Mucosa of gallbladder (tissue), 1 donor: ENCODE results near the gene CFAP157. TPM values are rescaled to one million over a fixed set of nuclear protein-coding genes. Genes with fewer than 3 reads are reported as not detected.

Source experiments
- DNase-seq: peaks from one replicate; pipeline ENCODE4 v3.0.0-alpha.2; 2020; ENCODE audit warnings: low spot score
- total RNA-seq: library from RNA; stranded (reverse); gene quantifications from one replicate; pipeline ENCODE4 v1.2.1, GENCODE V29; 2021
- donor health status: DM: no; HTN: no; CAD: no.

CFAP157 gene
- total RNA-seq, 1 donor from 2014 or later, result 1.4 TPM

DNA sequence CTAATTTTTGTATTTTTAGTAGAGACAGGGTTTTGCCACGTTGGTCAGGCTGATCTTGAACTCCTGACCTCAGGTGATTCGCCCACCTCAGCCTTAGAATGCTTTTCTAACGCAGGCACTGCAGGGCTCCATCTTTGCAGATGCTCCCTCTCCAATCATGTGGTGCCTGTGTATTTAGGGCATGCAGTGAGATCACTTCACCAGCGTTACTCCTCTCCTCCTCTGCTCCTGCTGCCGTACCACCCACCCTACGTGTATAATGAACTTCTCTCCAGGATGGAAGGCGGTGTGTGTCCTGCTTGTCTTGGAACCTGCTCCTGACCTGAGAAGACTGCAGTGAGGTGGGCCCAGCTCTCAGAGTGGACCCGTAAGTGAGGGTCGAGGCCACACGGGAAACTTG is 13.6 kb upstream of the CFAP157 start:
- no peak for DNase-seq

DNA sequence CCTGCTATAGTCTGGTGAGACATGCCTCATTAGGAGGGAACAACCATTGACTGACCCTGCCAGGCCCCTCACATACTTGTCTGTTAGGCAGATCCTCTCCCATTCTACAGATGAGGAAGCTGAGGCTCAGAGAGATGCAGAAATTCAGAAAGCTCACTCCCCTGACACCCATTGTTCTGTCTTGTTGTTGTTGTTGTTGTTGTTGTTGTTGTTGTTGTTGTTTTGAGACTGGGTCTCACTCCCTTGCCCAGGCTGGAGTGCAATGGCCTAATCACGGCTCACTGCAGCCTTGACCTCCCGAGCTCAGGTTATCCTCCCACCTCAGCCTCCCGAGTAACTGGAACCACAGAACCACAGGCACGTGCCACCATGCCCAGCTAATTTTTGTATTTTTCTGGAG is 13.1 kb upstream of the CFAP157 start:
- no peak for DNase-seq

DNA sequence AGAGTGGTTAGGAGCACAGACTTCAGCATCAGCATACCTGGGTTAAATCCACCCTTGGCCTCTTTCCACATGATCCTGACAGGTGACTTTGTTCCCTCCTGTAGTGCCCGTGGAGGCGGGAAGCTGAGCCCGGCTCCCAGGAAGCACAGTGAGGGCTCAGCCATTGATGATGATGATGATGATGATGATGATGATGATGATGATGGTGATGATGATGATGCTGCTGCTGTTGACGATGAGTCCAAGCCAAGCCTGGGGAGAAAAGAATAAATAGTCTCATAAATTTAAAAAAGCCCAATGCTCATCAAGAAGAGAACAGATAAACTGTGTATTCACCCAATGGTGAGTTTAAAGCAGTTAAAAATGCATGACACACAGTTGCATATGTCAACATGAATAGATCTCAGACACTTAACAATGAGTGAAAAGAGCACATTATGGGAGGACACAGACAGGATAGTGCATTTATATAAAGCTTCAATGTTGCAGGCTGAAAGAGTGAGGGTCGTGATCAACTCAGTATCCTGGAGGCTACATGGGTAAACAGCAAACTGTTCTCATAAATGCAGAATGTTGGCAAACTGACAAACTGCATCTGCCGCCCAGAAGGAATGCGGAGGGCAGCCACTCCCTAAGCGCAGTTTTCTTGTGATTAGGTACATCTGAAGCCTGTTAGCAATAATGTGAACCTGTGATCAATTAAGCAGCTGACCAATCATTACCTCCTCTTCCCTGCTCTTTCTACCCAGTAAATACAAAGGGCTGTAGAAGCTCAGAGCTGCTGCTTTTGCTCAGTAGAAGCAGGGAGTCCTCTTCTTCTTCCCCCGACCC is 11.7 kb upstream of the CFAP157 start:
- no peak for DNase-seq

DNA sequence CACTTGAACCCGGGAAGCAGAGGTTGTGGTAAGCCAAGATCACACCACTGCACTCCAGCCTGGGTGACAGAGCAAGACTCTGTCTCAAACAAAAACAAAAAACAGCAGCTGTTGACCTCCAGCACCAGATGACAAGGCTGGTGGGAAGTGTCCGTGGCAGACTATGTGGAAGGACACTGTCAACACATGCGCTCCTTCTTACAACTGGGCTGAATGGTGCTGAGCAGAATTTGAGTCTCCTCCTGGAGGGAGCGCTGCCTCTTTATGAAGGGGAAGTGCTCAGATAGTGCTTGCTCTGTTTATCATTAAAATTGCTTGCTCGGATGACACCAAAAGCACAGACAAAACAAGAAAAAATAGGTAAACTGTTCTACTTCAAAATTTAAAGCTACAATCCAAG is 9.2 kb upstream of the CFAP157 start:
- no peak for DNase-seq

DNA sequence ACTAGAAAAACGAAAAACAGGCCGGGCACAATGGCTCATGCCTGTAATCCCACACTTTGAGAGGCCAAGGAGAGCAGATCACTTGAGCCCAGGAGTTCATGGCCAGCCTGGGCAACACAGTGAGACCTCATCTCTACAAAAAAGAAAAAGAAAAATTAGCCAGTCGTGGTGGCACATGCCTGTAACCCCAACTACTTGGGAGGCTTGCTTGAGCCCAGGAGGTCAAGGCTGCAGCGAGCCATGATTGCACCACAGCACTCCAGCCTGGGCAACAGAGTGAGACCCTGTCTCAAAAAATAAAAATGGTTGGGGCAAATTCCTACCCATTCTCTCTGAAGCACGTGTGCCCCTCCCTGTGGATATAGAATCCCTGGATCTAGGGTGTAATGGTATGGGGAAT is 8.4 kb upstream of the CFAP157 start:
- no peak for DNase-seq

DNA sequence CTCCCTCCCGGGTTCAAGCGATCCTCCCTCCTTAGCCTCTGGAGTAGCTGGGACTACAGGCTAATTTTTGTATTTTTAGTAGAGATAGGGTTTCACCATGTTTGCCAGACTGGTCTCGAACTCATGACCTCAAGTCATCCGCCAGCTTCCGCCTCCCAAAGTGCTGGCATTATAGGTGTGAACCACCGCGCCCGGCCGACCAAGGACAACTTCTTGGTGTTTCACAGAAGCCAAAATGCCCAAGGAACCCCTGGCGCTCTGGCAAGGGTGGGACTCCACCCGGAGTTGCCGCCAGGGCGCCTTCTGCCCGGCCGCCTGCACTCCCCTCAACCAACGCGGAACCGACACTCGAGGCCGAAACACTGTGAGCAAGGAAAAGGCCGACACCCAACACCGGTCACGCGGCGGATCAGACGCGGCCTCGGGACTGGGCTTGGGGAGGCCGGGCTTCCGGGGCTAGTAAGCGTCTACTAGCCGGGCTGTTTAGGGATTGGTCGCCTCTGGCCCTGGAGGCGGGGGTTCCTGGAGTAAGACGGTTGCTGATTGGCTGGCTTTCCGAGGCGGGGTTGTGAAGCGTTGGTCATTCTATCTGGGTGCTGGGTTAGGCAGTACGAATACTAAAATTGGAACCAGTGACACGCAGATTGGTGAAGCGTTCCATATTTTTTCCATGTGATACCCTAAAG is 7.7 kb upstream of the CFAP157 start:
- peak; percentile 98 for DNase-seq

DNA sequence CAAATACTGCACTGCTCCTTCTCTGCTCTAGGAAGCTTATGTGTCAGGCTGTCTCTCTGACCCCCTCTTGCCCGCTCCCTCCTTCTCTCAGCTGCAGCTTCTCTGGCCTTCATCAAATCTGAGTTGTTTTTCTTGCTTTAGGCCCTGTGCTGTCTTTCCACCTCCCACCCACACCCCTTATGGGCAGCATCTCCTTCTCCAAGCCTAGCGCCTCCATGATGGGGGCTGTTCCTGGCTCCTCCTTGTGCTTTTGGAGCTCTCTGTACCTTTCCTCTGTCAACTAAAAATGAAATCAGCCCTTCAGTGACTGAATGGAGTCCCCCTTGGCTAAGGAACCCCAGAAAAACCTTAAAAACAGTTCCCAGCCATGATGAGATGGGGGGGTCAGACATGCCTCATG is 6.6 kb upstream of the CFAP157 start:
- DNase-seq, result no peak

DNA sequence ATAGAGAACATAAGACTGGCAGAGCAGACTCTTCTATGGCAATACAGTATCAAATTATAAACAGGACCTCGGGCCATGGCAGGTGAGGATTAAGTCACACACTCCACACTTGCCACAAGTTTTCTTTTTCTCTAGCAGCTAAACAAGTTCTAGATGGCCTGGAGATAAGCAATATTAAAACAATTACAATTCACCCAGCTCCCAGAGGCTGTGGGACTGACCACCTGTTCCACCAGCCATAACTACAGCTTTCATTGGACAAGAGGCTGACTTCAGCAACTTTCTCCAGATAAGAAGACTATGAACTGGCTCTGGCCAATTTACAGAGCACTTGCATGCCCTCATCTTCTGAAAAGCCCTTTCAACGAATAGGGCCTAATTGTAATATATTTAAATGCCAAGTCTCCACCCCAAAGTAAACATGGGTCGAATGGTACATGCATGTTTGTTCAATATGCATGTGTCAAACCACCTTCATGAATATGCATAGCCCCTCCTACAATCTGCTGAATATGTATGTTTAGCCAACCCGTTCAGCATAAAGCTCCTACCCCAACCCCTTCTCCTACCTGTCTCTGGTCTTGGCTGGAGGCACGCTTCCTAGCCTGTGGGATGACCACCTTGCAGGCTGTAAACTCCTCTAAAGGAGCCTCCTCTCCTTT is 6.1 kb upstream of the CFAP157 start:
- DNase-seq, result no peak

DNA sequence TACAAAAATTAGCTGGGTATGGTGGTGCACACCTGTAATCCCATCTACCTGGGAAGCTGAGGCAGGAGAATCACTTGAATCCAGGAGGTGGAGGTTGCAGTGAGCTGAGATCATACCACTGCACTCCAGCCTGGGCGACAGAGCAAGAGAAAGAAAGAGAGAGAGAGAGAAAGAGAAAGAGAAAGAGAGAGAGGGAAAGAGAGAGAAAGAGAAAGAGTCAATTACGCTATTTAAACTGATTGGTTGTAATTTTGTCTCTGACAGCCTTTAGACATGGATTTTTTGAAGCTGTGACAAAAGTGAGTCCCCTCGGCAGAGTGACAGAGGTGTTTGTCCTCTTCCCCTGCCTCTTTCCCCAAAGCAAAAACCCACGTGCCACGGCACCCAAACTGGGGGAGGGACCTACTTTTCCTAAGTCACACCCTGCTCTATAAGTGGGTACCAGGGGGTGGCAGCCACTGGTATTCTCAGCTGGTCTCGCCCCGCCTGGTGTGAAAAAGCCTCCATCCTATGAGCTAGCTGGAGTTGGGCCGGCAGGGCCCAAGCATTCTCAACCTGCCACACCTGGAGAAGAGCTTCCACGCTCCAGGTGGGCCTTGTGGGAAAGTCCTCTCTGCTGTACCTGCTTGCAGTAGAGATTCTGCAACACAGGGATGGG is 3.4 kb upstream of the CFAP157 start:
- DNase-seq, result no peak

DNA sequence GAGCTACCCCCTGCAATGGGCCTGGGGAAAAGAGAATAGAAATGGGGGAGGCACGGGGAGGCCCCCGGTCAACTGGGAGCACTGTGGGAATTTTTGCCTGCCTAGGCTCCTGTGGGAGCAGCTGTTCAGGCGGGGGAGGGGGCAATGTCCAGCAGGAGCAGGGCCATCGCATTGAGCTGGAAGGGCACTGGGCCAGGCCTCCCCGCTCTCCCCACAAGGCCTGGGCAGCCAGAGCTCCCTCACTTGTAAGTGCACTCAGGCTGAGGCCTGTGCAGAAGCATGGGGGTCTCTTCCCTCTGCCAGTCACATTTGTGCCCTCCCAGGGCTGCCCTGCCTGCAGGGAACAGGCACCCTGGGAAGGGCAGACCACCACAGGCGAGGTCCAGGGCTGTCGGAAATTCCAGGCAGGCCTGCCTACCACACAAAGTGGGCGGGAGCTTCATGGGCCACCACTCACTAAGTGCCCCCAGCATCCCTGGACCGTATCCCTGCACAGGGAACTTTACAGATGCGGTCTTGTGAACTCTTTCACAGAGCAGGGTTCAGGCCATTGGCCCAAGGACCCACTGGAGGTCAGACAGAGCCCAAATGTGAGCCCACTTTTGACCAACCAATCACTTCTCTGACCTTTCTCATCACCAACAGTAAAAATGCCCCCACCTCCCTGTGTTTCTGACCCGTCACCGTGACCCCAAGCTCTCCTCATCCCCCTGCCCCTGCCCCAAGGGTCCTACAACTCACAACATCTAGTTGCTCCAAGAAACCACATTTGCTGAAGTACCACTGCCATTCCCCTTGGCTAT is 1.0 kb upstream of the CFAP157 start:
- DNase-seq, result no peak

DNA sequence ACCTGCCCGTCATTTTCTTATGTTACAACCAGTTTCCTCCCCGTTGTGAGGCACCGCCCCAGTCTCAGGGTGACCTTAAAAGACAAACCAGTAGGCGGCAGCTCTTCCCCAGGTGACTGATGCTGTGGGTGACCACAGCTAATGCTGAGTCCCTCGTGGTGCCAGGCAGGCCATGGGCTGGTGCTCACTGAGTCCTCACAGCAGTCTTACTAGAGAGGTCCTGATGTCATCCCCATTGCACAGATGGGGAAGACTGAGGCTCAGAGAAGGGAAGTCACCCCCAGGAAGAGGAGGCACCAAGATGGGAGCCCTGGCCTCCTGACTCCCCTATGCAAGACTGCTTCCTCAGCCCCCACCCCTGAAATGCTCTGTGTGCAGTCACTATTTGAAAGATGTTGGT is 978 bp downstream of the CFAP157 start:
- DNase-seq, result no peak

DNA sequence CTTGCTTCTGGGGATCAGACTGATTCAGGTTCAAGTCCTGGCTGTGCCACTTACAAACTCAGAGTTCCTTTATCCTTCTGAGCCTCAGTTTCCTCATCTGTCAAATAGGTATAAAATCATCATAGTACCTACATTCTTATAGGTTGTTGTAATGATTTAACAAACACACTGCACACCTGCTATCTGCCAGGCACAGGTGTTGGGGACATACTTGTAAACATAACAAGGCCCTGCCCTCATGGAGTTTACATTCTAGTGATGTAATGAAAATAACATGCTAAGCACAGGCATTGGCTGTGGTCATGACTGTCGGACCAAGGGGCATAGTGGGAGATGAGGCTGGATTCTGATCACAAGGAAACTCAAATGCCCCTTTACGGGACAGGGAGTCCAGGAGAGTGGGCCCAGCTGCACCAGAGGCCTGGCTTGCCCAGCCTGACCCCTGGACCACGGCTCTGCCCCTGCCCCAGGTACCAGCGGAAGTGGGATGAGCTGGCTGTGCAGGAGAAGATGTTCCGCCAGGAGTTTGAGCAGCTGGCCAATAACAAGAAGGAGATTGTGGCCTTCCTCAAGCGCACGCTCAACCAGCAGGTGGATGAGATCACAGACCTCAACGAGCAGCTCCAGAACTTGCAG is 2.3 kb downstream of the CFAP157 start:
- DNase-seq, result no peak

DNA sequence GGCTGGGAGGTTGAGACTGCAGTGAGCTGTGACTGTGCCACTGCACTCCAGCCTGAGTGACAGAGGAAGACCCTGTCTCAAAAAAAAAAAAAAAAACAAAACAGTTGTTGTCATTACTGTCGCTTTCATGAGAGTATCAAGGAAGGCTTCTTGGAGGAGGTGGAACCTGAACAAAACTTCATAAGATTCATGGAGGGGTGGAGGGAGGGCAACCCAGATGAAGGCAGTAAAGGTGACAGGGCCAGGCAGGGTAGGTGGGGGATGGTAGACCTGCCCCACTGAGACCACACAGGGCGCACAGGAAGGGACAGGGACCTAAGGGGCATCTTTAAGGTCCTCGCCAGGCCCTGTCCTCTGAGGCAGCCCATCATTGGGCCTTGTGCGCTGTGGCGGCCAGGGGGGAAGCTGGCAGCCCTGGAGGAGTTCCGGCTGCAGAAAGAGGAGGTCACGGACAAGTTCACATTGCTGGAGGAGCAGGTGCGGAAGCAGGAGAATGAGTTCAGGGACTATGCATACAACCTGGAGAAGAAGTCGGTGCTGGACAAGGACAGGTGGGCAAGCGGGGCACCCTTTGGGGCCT is 3.5 kb downstream of the CFAP157 start:
- no peak for DNase-seq

DNA sequence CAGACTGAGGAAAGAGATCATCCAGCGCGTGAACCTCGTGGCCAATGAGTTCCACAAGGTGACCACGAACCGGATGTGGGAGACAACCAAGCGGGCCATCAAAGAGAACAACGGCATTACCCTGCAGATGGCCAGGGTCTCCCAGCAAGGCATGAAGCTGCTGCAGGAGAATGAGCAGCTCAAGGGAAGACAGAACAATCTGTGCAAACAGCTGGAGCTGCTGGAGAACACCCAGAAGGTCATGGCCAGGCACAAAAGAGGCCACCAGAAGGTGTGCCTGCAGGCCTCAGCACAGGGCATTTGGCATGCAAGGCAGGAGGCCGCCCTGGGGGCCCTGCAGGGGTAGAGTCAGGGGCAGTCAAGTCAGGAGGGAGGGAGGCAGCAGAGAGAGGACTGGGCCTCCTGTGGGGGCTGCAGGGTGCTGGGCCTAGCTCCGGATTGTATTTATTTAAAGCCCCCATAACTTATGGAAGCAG is 4.5 kb downstream of the CFAP157 start:
- no peak for DNase-seq

DNA sequence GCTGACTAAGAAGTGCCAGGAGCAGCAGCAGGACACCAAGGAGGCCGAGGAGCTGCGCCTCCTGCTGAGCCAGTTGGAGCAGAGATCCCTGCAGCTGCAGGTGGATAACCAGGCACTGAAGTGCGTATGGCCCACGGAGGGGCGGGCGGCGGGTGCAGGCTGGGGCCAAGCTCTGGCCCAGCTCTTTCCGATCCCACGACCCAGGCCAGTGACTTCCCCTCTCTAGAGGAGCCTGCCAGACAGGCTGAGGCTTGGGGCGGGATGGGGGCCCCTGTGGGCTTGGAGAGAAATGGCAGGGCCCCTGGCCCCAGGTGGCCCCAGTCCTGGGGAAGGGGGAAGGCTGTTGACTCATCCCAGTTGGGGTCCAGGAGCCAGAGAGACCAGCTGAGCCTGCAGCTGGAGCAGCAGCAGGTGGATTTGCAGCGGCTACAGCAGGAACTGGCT is 5.1 kb downstream of the CFAP157 start:
- DNase-seq, result no peak

DNA sequence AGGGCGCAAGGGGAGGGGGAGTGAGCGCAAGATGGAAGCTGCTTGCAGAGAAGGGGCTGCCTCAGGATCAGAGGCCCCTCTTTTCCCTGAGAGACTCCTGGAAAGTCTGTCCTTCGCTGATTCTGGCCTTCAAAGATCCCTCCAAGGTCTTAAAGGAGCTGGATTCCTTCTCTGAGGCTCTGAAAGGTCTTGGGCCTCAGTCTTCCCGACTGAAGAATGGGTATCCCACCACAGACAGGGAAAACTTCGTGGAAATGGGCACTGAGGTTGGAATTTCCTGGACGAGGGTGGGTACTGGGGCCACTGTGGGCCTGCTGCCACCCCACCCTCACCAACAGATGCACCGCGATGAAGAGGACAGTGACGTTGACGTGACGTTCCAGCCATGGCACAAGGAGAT is 5.6 kb downstream of the CFAP157 start:
- DNase-seq, result no peak

DNA sequence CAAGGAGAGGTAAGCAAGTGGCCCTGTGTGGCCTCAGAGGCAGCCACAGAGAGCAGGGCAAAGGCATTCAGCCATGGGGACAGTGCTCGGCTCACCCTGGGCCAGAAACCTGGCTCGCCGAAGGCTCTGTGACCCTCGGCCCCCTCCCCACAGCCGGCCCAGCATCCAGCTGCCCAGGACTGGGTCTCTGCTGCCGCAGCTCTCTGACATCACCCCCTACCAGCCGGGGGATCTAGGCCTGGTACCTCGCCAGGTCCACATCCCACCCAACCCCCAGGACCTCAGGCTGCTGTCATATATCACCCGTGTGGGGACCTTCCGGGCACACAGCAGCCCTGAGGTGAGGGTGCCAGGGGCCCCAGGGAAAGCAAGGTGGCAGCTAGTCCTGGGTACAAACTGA is 6.1 kb downstream of the CFAP157 start:
- no peak for DNase-seq

DNA sequence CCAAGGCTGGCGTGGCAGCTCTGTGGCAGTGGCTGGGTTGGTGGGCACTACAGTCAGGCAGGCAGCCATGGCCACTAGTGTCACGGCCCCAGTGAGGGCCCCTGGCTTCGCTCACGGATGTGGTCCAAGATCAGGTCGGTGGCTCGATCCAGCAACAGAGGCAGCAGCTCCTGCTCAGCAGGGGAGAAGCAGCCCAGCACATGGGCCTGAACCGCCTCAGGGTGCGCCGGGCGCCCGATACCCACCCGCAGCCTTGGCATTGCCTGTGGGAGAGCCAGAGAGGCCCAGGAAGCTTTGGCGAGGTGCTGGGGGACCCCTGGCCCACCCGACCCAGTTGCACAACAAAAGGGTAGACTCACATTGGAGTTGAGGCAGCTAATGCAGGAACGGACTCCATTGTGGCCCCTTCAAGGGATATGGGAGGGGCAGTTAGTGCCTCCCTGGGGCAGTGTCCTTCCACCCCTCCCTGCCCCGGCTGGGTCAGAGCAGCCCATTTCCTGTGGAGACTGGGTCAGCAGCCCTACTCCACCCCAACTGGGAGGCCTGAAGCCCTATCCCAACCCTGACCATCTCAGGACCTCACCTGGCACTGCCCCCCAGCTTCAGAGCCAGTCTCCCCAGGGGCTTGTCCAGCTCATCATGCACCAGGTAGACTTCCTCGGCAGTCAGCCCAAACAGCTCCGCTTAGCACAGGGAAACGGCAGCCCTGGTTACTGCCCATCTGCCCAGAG is 7.4 kb downstream of the CFAP157 start:
- DNase-seq, result no peak

DNA sequence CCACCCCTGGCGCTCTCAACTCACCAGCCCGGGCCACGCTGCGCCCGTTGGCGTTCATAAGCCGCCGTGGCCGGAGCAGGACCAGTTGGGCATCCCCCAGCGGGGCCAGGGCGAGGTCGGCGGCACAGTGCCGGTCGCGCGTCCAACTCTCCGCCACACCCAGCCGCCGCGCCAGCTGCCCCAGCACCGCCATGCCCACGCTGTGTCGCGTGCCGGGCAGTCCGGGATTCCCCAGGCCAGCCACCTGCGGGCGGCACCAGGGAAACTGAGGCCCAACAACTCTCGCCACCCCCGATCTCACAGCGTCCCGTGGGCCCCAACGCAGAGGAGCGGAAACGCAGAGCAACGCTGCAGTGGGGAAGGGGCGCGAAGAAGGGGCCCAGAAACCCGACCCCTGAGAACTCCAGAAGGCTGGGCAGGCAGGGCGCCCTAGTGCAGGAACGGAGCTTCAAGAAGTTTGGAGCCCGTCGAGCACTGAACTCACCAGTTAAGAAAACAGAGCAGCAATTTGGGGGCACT is 8.2 kb downstream of the CFAP157 start:
- no peak for DNase-seq
